GM18508 (cell line): ENCODE results near the gene CCSER2.
"Not testable (repeated sequence)": the region's sequence is repeated elsewhere in the genome, so short reads cannot be mapped to it uniquely, and the experiment has no call there.

Source experiments
- ATAC-seq: cut with Tn5 transposase; IDR thresholded peaks from one replicate; pipeline ENCODE4 v1.9.1; 2021; ENCODE audit warnings: moderate number of reproducible peaks; ENCODE audit not compliant: insufficient read depth, unreplicated experiment

Gene CCSER2

GRCh38 chr10:84328418-84329195 lies at the start of gene CCSER2:
Gene CCSER2, plus strand, starts transcription at chr10:84328589. Its CDS starts 42,464 bp downstream, at chr10:84371053.
- peak; percentile 21 for ATAC-seq

DNA sequence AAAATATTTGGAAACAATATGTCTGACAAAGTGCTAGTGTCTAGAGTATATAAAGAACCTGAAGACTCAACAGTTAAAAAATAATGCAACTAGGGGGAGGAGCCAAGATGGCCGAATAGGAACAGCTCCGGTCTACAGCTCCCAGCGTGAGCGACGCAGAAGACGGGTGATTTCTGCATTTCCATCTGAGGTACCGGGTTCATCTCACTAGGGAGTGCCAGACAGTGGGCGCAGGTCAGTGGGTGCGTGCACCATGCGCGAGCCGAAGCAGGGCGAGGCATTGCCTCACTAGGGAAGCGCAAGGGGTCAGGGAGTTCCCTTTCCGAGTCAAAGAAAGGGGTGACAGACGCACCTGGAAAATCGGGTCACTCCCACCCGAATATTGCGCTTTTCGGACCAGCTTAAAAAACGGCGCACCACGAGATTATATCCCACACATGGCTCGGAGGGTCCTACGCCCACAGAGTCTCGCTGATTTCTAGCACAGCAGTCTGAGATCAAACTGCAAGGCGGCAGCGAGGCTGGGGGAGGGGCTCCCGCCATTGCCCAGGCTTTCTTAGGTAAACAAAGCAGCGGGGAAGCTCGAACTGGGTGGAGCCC lies 48.4 kb upstream of the CCSER2 start:
- ATAC-seq, result not testable (repeated sequence)

GRCh38 chr10:84286695-84287094 lies 41.7 kb upstream of the CCSER2 start:
- ATAC-seq, result no peak

DNA sequence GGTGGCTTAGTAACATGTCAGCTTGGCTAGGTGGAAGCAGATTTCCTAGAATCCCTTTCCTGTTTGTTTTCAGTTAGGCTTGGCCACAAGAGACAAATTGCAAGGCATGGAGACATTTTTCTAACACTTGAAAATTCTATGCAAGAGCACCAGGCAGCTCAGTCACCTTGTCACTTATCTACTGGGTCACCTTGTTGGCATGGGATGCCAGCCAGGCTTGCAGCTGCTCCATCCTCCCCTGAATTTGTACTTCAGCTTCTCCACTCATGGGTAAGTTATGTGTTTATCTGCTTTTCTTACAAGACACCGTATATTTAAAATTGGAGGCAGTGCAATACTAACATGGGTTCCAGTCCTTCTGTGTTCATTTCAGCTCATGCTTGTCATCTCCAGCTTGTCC lies 40.2 kb upstream of the CCSER2 start:
- ATAC-seq, result no peak

GRCh38 chr10:84289521-84290200 lies 38.7 kb upstream of the CCSER2 start:
- no peak for ATAC-seq

DNA sequence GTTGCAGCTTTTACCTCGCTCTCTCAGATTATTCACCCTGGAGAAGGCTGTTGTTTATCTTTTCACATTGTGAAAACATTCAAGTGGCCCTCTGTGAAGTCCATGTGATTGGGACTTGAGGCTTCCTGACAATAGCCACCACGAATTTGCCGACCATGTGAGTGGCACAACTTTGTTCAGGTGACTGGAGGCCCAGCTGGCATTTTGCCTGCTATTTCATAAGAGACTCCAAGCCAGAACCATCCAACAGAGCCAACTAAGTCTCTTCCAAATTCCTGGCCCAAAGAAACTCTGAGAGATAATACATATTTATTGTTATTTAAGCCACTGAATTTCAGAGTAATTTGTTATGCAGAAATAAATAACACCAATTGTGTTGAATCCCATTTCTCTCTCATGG lies 38.2 kb upstream of the CCSER2 start:
- no peak for ATAC-seq

DNA sequence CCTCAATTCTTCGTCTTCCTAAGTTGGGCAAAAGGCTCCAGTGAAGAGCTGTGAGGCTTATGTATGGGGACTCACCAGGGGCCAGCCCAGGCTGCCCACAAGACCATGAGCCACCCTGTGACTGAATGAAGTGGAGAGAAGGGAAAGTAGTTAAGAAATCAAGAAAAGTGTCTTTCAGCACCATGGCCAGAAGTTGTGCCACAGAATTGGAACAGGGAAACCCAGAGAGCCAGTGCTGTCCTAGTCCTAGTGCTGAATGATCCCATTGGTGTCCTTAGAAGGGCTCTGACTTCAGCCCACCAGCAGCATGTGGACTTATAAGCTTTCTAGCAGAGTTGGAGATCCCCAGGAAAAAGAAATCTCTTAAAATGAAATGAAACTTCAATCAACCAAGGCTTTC lies 37.0 kb upstream of the CCSER2 start:
- ATAC-seq, result no peak

DNA sequence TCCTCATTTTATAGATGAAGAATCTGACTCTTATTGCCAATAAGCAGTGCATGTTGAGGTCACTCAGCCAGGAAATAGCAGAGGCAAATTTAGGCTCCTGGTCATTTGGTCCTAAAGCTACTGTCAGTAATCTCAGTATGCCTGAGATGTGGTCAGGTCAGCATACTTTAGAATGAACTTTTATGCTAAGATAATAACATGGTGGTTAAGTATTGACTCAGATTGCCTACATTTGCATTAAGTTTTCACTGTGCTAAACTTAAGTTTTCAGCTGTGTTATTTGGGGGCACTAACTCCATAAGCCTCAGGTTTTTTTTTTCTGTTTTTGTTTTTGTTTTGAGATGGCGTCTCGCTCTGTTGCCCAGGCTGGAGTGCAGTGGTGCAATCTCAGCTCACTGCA lies 35.9 kb upstream of the CCSER2 start:
- ATAC-seq, result no peak

- no peak for ATAC-seq
Observed at GRCh38 chr10:84293171-84293570, 35.2 kb upstream of the CCSER2 start.

DNA sequence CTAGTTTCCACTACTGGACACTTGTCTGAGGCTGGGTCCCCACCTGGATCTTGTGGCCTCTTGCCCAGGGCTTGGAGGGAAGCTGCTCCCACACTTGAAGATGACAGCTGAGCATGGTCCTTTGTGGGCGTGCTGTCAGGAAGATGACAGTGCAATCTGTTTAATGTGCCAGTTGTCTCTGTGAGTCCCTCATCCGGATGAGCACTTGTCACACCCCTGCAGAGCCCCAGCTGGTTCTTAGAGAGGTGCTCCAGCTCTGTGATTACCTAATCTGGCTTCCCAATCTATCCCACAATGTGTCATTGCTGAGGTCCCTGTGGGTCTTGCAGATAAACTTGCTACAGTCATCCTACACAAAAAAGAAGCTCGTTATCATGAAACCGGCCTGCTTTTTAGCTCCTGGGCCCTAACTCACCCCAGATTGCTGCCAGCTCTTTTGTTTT lies 34.8 kb upstream of the CCSER2 start:
- ATAC-seq, result no peak

- peak; percentile 52 for ATAC-seq
Observed at GRCh38 chr10:84294766-84295447, 33.5 kb upstream of the CCSER2 start.

GRCh38 chr10:84296091-84296981 lies 32.1 kb upstream of the CCSER2 start:
- ATAC-seq, result no peak

GRCh38 chr10:84298057-84298456 lies 30.3 kb upstream of the CCSER2 start:
- no peak for ATAC-seq

DNA sequence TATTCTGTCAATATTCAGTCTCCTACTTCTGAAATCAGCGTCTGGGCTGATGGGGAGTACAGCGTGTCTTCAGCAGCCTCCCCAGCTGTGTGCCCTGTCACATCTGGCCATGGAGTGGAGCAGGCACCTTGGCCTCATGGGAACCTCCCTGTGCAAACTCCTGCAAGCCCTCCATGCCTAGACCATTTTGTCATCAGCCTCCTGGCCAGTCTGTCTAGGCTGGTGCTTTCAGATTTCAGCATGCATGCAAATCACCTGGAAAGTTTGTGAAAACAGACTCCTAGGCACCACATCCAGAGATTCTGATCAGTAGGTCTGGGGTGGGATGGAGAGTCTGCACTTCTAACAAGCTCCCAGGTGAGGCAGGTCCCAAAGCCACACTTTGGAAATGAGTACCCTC lies 26.2 kb upstream of the CCSER2 start:
- no peak for ATAC-seq

- no peak for ATAC-seq
Observed at GRCh38 chr10:84306751-84307384, 21.5 kb upstream of the CCSER2 start.

DNA sequence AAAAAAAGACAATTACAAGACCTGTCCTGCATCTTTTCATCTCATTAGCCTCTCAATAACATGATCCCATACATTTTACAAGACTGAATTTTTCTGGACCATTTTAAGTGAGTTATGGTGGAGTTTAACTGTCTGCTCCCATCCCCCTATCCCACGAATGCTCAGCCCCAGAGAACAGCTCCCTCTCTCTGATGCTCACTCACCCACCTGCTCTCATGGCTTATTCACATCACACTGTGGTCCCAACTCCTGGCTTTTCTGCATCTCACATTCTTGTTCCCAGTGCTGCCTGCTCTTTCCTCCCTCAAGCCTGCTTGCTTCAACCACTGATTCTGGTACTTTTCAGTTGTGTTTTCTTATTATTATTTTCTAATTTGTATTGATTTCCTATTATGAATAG lies 20.4 kb upstream of the CCSER2 start:
- ATAC-seq, result no peak

- ATAC-seq, result no peak
Observed at GRCh38 chr10:84308481-84309304, 19.7 kb upstream of the CCSER2 start.

- ATAC-seq, result no peak
Observed at GRCh38 chr10:84310470-84310869, 17.9 kb upstream of the CCSER2 start.

GRCh38 chr10:84311576-84311975 lies 16.8 kb upstream of the CCSER2 start:
- no peak for ATAC-seq
